ENCODE results near the gene ATP5F1E. TPM values are rescaled to one million over a fixed set of nuclear protein-coding genes. Genes with fewer than 3 reads are reported as not detected.

The ATP5F1E gene
- 10 to 100 TPM; 13.3 to 57.8 (median 32.4) TPM for total RNA-seq

- 0% methylated on average over 10 to 15 of the region's 86 CpGs for WGBS, 2 donors
- intact Hi-C loops (cut with DNase I) = loop anchor here (10.0 kb wide), 1 partner anchor 47 kb away; the partner anchor contains the start of gene NELFCD
- peaks cover 29 to 34% of the 10 kb centered on the region in 2 donors for H3K4me1 ChIP-seq
Observed at GRCh38 chr20:59032023-59032712, at the start of gene ATP5F1E. ATP5F1E (minus strand) TSS chr20:59032335; CDS start chr20:59032251, 84 bp downstream.

GRCh38 chr20:59081036-59081435 is 48.9 kb upstream of the ATP5F1E start:
- no peak for DNase-seq
- intact Hi-C loops (cut with DNase I) = no loop called here
- Histone ChIP-seq H3K36me3 (no peaks in the 10 kb centered on the region), H3K4me1 (peaks cover 13 to 19% of the 10 kb centered on the region in 2 donors), H3K9me3 (no peaks in the 10 kb centered on the region), H3K4me3 (replicated peaks in 1 of 3) (no peak overlapping the region), H3K27ac (no peak overlapping the region), H3K27me3 (no peaks in the 10 kb centered on the region)
- 62 to 69% methylated on average over 3 of the region's 3 CpGs for WGBS, 2 donors
- TF ChIP-seq POLR2A (IDR thresholded peaks at IDR 0.05) (no peak), CTCF (IDR thresholded peaks at IDR 0.05) (no peak)

More at GRCh38 chr20:59032023-59032712, at the start of gene ATP5F1E:
- Histone ChIP-seq H3K4me3 (replicated peaks in 1 of 3) (peak within 1 kb of the TSS; percentile 58 to 68 (median 62)), H3K36me3 (peaks cover 31 to 40% of the 10 kb centered on the region in 2 donors), H3K9me3 (no peaks in the 10 kb centered on the region), H3K27me3 (no peaks in the 10 kb centered on the region), H3K27ac (peak within 1 kb of the TSS; percentile 79 to 92 (median 86))
- DNase-seq = peak; percentile 97 to 98
- TF ChIP-seq POLR2A (IDR thresholded peaks at IDR 0.05) (peak; percentile 80 to 92), CTCF (IDR thresholded peaks at IDR 0.05) (no peak)

GRCh38 chr20:59078231-59078630 is 46.1 kb upstream of the ATP5F1E start:
- 77 to 88% methylated on average over 5 of the region's 5 CpGs for WGBS, 2 donors
- TF ChIP-seq CTCF (IDR thresholded peaks at IDR 0.05) = no peak
- TF ChIP-seq POLR2A (IDR thresholded peaks at IDR 0.05) = no peak
- no peaks in the 10 kb centered on the region for H3K36me3 ChIP-seq
- intact Hi-C loops (cut with DNase I) = no loop called here
- peaks cover 0 to 4% of the 10 kb centered on the region in 2 donors for H3K4me1 ChIP-seq
- H3K27ac ChIP-seq = no peak overlapping the region
- H3K27me3 ChIP-seq = no peaks in the 10 kb centered on the region
- H3K9me3 ChIP-seq = no peaks in the 10 kb centered on the region
- no peak overlapping the region for H3K4me3 ChIP-seq (replicated peaks in 1 of 3)
- DNase-seq = no peak

- Histone ChIP-seq H3K36me3 (no peaks in the 10 kb centered on the region), H3K4me1 (no peaks in the 10 kb centered on the region), H3K9me3 (no peaks in the 10 kb centered on the region), H3K27ac (no peak overlapping the region), H3K27me3 (no peaks in the 10 kb centered on the region), H3K4me3 (replicated peaks in 1 of 3) (no peak overlapping the region)
- TF ChIP-seq POLR2A (IDR thresholded peaks at IDR 0.05) (no peak), CTCF (IDR thresholded peaks at IDR 0.05) (no peak)
- 76 to 80% methylated on average over 1 of the region's 1 CpG for WGBS, 2 donors
- intact Hi-C loops (cut with DNase I) = no loop called here
- DNase-seq = no peak
Observed at GRCh38 chr20:59077705-59078104, 45.6 kb upstream of the ATP5F1E start.

GRCh38 chr20:59075934-59076508 is 43.9 kb upstream of the ATP5F1E start:
- Histone ChIP-seq H3K36me3 (no peaks in the 10 kb centered on the region), H3K4me3 (replicated peaks in 1 of 3) (no peak overlapping the region), H3K27me3 (no peaks in the 10 kb centered on the region), H3K4me1 (no peaks in the 10 kb centered on the region), H3K9me3 (no peaks in the 10 kb centered on the region), H3K27ac (no peak overlapping the region)
- no peak for DNase-seq
- WGBS, 2 donors = 83 to 85% methylated on average over 4 of the region's 4 CpGs
- intact Hi-C loops (cut with DNase I) = no loop called here
- TF ChIP-seq POLR2A (IDR thresholded peaks at IDR 0.05) = no peak
- TF ChIP-seq CTCF (IDR thresholded peaks at IDR 0.05) = no peak
